SK-N-SH (cell line): Measurements from ENCODE around the gene VARS1. TPM values are rescaled to one million over a fixed set of nuclear protein-coding genes. Genes with fewer than 3 reads are reported as not detected.
"Not testable (repeated sequence)": the region's sequence is repeated elsewhere in the genome, so short reads cannot be mapped to it uniquely, and the experiment has no call there.

Experiments
- CTCF ChIA-PET: fragments of 300-600, 350-600 bp; formaldehyde crosslinking; extraction: SDS; loops from one replicate; lab custom pipeline; 2021; lab: Yijun Ruan, JAX
- POLR2A ChIA-PET: fragments of 350-600 bp; sonication (Branson Sonifier 250); formaldehyde crosslinking; extraction: SDS; loops from one replicate; lab custom pipeline; 2020; ENCODE audit warnings: antibody characterized with exemption, inconsistent platforms; lab: Yijun Ruan, JAX
- DNase-seq: peaks from one replicate; pipeline ENCODE4 v3.0.0; 2012
- H2AFZ ChIP-seq: fragments of 200-600 bp; sonication (generic); 2 replicates; pipeline ENCODE4 v1.8.1; 2016; ENCODE audit warnings: antibody characterized with exemption, mild to moderate bottlenecking, low read depth
- H3F3A ChIP-seq: fragments of 200-600 bp; sonication (generic); replicated peaks from 2 replicates; pipeline ENCODE3; 2016; ENCODE audit warnings: antibody characterized with exemption, mild to moderate bottlenecking; ENCODE audit not compliant: insufficient read depth
- H3K27ac ChIP-seq, 2 experiments: fragments of 200-500 bp in 1 of 2; fragments of 200-600 bp in 1 of 2; sonication (Bioruptor generic) in 1 of 2; sonication (generic), shearing (Covaris generic) in 1 of 2; 2 replicates each; pipeline versions ENCODE4 v1.5.1 to v1.6.1; 2014 to 2016; ENCODE audit warnings: low read depth in 2 of 2, inconsistent platforms in 1 of 2, low read length in 1 of 2, mild to moderate bottlenecking in 1 of 2, mixed read lengths in 1 of 2
- H3K27me3 ChIP-seq: fragments of 200-600 bp; sonication (generic), shearing (Covaris generic); 2 replicates; pipeline ENCODE4 v1.6.1; 2016; ENCODE audit warnings: mixed run types; ENCODE audit not compliant: insufficient read depth
- H3K36me3 ChIP-seq, 2 experiments: fragments of 200-500 bp in 1 of 2; fragments of 200-600 bp in 1 of 2; sonication (Bioruptor generic) in 1 of 2; sonication (generic) in 1 of 2; replicated peaks in 1 of 2; 2 replicates each; pipeline versions ENCODE3 to v1.5.1; 2014 to 2016; ENCODE audit warnings: low read length in 1 of 2, mild to moderate bottlenecking in 1 of 2; ENCODE audit not compliant: insufficient read depth in 2 of 2, control insufficient read depth in 1 of 2
- H3K4me1 ChIP-seq, 2 experiments: fragments of 200-500 bp in 1 of 2; fragments of 200-600 bp in 1 of 2; sonication (Bioruptor generic) in 1 of 2; sonication (generic), shearing (Covaris generic) in 1 of 2; 2 replicates each; pipeline versions ENCODE4 v1.5.1 to v1.6.1; 2014 to 2016; ENCODE audit warnings: low read depth in 1 of 2, low read length in 1 of 2, mixed run types in 1 of 2; ENCODE audit not compliant: insufficient read depth in 2 of 2, control insufficient read depth in 1 of 2
- H3K4me2 ChIP-seq: fragments of 200-600 bp; sonication (generic), shearing (Covaris generic); 2 replicates; pipeline ENCODE4 v1.6.1; 2017; ENCODE audit warnings: mixed run types
- H3K4me3 ChIP-seq, 2 experiments: fragments of 200-500 bp in 1 of 2; fragments of 200-600 bp in 1 of 2; sonication (Bioruptor generic) in 1 of 2; sonication (generic), shearing (Covaris generic) in 1 of 2; 2 replicates each; pipeline versions ENCODE4 v1.5.1 to v1.8.1; 2014 to 2016; ENCODE audit warnings: low read depth in 2 of 2, inconsistent platforms in 1 of 2, low read length in 1 of 2, mild to moderate bottlenecking in 1 of 2, mixed read lengths in 1 of 2, moderate library complexity in 1 of 2
- H3K79me2 ChIP-seq: fragments of 200-600 bp; sonication (generic); 2 replicates; pipeline ENCODE4 v1.8.1; 2017; ENCODE audit warnings: mild to moderate bottlenecking; ENCODE audit not compliant: insufficient read depth
- H3K9ac ChIP-seq: fragments of 200-600 bp; sonication (generic); 2 replicates; pipeline ENCODE4 v1.6.1; 2017; ENCODE audit warnings: mixed run types
- H3K9me2 ChIP-seq: fragments of 200-600 bp; sonication (generic); 2 replicates; pipeline ENCODE4 v1.6.1; 2017; ENCODE audit warnings: mixed run types
- H3K9me3 ChIP-seq: fragments of 200-600 bp; sonication (generic); 2 replicates; pipeline ENCODE4 v1.6.1; 2017; ENCODE audit warnings: mixed run types, mild to moderate bottlenecking, moderate library complexity
- H4K20me1 ChIP-seq: fragments of 200-600 bp; sonication (generic); 2 replicates; pipeline ENCODE4 v1.6.1; 2017; ENCODE audit warnings: mild to moderate bottlenecking, mixed run types; ENCODE audit not compliant: insufficient read depth
- CHD2 ChIP-seq: fragments of 150-350 bp; IDR thresholded peaks from 2 replicates; pipeline ENCODE4 v1.6.1; 2018; ENCODE audit warnings: low read length; ENCODE audit not compliant: partially characterized antibody
- EP300 ChIP-seq, 2 experiments: IDR thresholded peaks; 2 replicates each; pipeline versions ENCODE4 v1.4.0 to v1.6.1; 2012; ENCODE audit warnings: borderline replicate concordance in 1 of 2, low read depth in 1 of 2, low read length in 1 of 2
- GABPA ChIP-seq: IDR thresholded peaks from 2 replicates; pipeline ENCODE4 v1.4.0; 2012; ENCODE audit warnings: low read depth, mild to moderate bottlenecking
- MAX ChIP-seq: IDR thresholded peaks from 2 replicates; pipeline ENCODE4 v1.4.0; 2012; ENCODE audit warnings: low read depth
- MXI1 ChIP-seq: IDR thresholded peaks from 2 replicates; pipeline ENCODE4 v1.6.1; 2012; ENCODE audit warnings: mild to moderate bottlenecking, low read depth, low read length, improper control_type of control experiment
- NRF1 ChIP-seq: IDR thresholded peaks from 2 replicates; pipeline ENCODE4 v1.6.1; 2012; ENCODE audit warnings: low read depth, mild to moderate bottlenecking, low read length
- POLR2AphosphoS5 ChIP-seq: IDR thresholded peaks from 2 replicates; pipeline ENCODE4 v1.6.1; 2012; ENCODE audit warnings: low read depth, low read length
- RCOR1 ChIP-seq: fragments of 150-350 bp; IDR thresholded peaks from 2 replicates; pipeline ENCODE4 v1.6.1; 2017; ENCODE audit warnings: antibody characterized with exemption, low read length
- RFX5 ChIP-seq: IDR thresholded peaks from 2 replicates; pipeline ENCODE4 v1.6.1; 2012; ENCODE audit warnings: mild to moderate bottlenecking, improper control_type of control experiment, low read length
- SMC3 ChIP-seq: IDR thresholded peaks from 2 replicates; pipeline ENCODE4 v1.6.1; 2012; ENCODE audit warnings: low read depth, low read length, improper control_type of control experiment
- TAF1 ChIP-seq: IDR thresholded peaks from 2 replicates; pipeline ENCODE4 v1.6.1; 2012; ENCODE audit warnings: low read depth, mild to moderate bottlenecking, low read length, moderate library complexity, borderline replicate concordance
- TEAD4 ChIP-seq: IDR thresholded peaks from 2 replicates; pipeline ENCODE4 v1.4.0; 2012; ENCODE audit warnings: mild to moderate bottlenecking, borderline replicate concordance; ENCODE audit not compliant: insufficient read depth
- ZBTB33 ChIP-seq: IDR thresholded peaks from 2 replicates; pipeline ENCODE4 v1.4.0; 2012; ENCODE audit warnings: low read depth, borderline replicate concordance
- WGBS: methylation state at CpG from one replicate; pipeline ENCODE4 v1.1.6; 2017; ENCODE audit warnings: low lambda C conversion rate; 5-methylcytosine and 5-hydroxymethylcytosine counted together
- polyA plus RNA-seq, 3 experiments: library from polyadenylated mRNA; depleted of rRNA; stranded (reverse); fragments of >200 nt; gene quantifications; 2 replicates each; pipeline ENCODE4 v1.2.3, GENCODE V29; 2012

The VARS1 gene
- polyA plus RNA-seq, 1 of the 3 experiments (the other 2 are of a cell fraction), result 35.1 TPM

DNA sequence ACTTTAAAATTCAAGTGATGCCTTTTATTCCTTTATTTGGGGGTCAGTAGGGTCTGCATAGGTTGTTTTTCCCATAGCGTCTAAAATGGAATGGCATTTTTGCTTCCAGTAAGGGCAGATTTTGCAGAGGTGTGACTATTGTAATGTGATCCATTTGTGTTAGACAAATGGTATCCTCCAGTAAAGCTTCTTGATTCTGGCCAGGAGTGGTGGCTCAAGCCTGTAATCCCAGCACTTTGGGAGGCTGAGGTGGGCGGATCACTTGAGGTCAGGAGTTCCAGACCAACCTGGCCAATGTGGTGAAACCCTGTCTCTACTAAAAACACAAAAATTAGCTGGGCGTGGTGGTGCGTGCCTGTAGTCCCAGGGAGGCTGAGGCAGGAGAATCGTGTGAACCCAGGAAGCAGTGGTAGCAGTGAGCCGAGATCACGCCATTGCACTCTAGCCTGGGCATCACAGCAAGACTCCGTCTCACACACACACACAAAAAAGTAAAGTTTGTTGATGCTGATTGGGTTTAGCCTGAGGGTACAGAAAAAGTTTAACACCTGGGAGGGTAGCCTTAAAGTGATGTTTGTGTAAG, 22.5 kb upstream of the VARS1 start:
- H3K9me3 ChIP-seq, DNase-seq, H3K9me2 ChIP-seq, POLR2A ChIA-PET, H4K20me1 ChIP-seq, H3K36me3 ChIP-seq, H2AFZ ChIP-seq, H3K27me3 ChIP-seq, H3K4me1 ChIP-seq, H3K9ac ChIP-seq, CTCF ChIA-PET, H3K27ac ChIP-seq: not testable (repeated sequence)
- peak overlapping the region; percentile 50 for H3K4me2 ChIP-seq
- H3K4me3 ChIP-seq, result peak overlapping the region; percentile 26 to 39; a peak in 2 of 4 replicates
- peaks cover 10% of the 10 kb centered on the region for H3K79me2 ChIP-seq
- 84% methylated on average over 8 of the region's 8 CpGs for WGBS
- H3F3A ChIP-seq, result peaks cover 17% of the 10 kb centered on the region

GRCh38 chr6:31817133-31817928, 21.8 kb upstream of the VARS1 start:
- H4K20me1 ChIP-seq, H3K27ac ChIP-seq, H3K9ac ChIP-seq, H3K9me3 ChIP-seq, CTCF ChIA-PET, H3K27me3 ChIP-seq, H3K9me2 ChIP-seq, H3K36me3 ChIP-seq, H2AFZ ChIP-seq, H3K4me1 ChIP-seq, POLR2A ChIA-PET, DNase-seq: not testable (repeated sequence)
- H3K79me2 ChIP-seq, result peaks cover 10% of the 10 kb centered on the region
- peak overlapping the region; percentile 26 to 39; a peak in 2 of 4 replicates for H3K4me3 ChIP-seq
- peaks cover 11% of the 10 kb centered on the region for H3F3A ChIP-seq
- H3K4me2 ChIP-seq, result peak overlapping the region; percentile 50
- WGBS, result 84% methylated on average over 7 of the region's 37 CpGs

- no peaks in the 10 kb centered on the region for H3K9me2 ChIP-seq
- H3K27me3 ChIP-seq, result no peaks in the 10 kb centered on the region
- H3K4me3 ChIP-seq, result peak within 1 kb of the TSS; percentile 62 to 79
- ChIA-PET POLR2A (interaction anchor here (0.5 to 2.2 kb wide), 15 partner anchors 9 to 313 kb away, joined by 3 to 10 read pairs (median 4); partner anchors contain the start of genes ATF6B, DDAH2, EHMT2 and HSPA1B), CTCF (interaction anchor here (1.9 to 4.5 kb wide), 3 partner anchors 15 to 24 kb away, joined by 7 to 27 read pairs (median 13); partner anchors contain the start of gene VARS1)
- H3F3A ChIP-seq, result peaks cover 11% of the 10 kb centered on the region
- H3K36me3 ChIP-seq, result no peaks in the 10 kb centered on the region
- H3K79me2 ChIP-seq, result peaks cover 10% of the 10 kb centered on the region
- H4K20me1 ChIP-seq, result no peaks in the 10 kb centered on the region
- peak within 1 kb of the TSS; percentile 74; the same call in 1 of the 2 replicates for H3K9ac ChIP-seq
- H3K27ac ChIP-seq, result peak within 1 kb of the TSS; percentile 98
- DNase-seq, result peak; percentile 94
- peak within 1 kb of the TSS; percentile 97 for H3K4me2 ChIP-seq
- H3K4me1 ChIP-seq, result peaks cover 4 to 6% of the 10 kb centered on the region in 2 experiments; a peak in 2 of 4 replicates
- peak within 1 kb of the TSS; percentile 71 for H2AFZ ChIP-seq
- no peaks in the 10 kb centered on the region for H3K9me3 ChIP-seq
- 2% methylated on average over 44 of the region's 56 CpGs for WGBS
- TF ChIP-seq GABPA, result no peak
- peak; percentile 76 for TF ChIP-seq MXI1
- no peak for TF ChIP-seq ZBTB33
- peak; percentile 92; the same call in 1 of the 2 replicates for TF ChIP-seq TAF1
- TF ChIP-seq NRF1, result peak; percentile 46; the same call in 1 of the 2 replicates
- no peak; the same call in 1 of the 2 replicates for TF ChIP-seq MAX
- TF ChIP-seq RCOR1, result 0 out of 2 replicates have a peak, but pooled peaks have one; percentile 49
- peak in 1 of 2 experiments; percentile 98; a peak in 2 of 4 replicates for TF ChIP-seq EP300 (IDR thresholded peaks at IDR 0.05; ENCODE audit: borderline replicate concordance in 1 of 2, low read depth in 1 of 2, low read length in 1 of 2)
- peak; percentile 100 for TF ChIP-seq POLR2AphosphoS5
- TF ChIP-seq TEAD4, result no peak
- TF ChIP-seq CHD2, result no peak
- peak; percentile 80 for TF ChIP-seq RFX5
- 0 out of 2 replicates have a peak, but pooled peaks have one; percentile 7 for TF ChIP-seq SMC3
Measured at GRCh38 chr6:31815025-31815838, 19.7 kb upstream of the VARS1 start, which contains the start of the genes HSPA1A and HSPA1L. Gene HSPA1A (plus strand): TSS chr6:31815543. CDS start chr6:31815757, 214 bp downstream. Gene HSPA1L (minus strand): TSS chr6:31815283. CDS start chr6:31811972, 3,311 bp downstream.
